WTC11 (cell line): ENCODE measurements around the gene FBXO28.

ENCODE experiments used
- ATF1 ChIP-seq: sonication (generic); formaldehyde crosslinking; IDR thresholded peaks from 2 replicates; pipeline ENCODE4 v1.8.1; 2023; ENCODE audit warnings: mild to moderate bottlenecking, moderate library complexity, missing genetic modification reagents
- CREM ChIP-seq: sonication (generic); formaldehyde crosslinking; IDR thresholded peaks from 2 replicates; pipeline ENCODE4 v1.8.1; 2022; ENCODE audit warnings: mild to moderate bottlenecking, missing genetic modification reagents, moderate library complexity
- ELF4 ChIP-seq: sonication (generic); formaldehyde crosslinking; IDR thresholded peaks from 2 replicates; pipeline ENCODE4 v1.8.1; 2022; ENCODE audit warnings: low read depth, mild to moderate bottlenecking, moderate library complexity, missing genetic modification reagents
- FOXJ3 ChIP-seq: sonication (generic); formaldehyde crosslinking; IDR thresholded peaks from 2 replicates; pipeline ENCODE4 v1.9.0; 2021; ENCODE audit warnings: missing genetic modification reagents, mild to moderate bottlenecking, borderline replicate concordance
- FOXP1 ChIP-seq: sonication (generic); formaldehyde crosslinking; IDR thresholded peaks from 2 replicates; pipeline ENCODE4 v1.8.0; 2022; ENCODE audit warnings: missing genetic modification reagents, mild to moderate bottlenecking, moderate library complexity, borderline replicate concordance
- JUN ChIP-seq: sonication (generic); formaldehyde crosslinking; IDR thresholded peaks from 2 replicates; pipeline ENCODE4 v1.8.0; 2023; ENCODE audit warnings: mild to moderate bottlenecking, missing genetic modification reagents
- NFE2L1 ChIP-seq: sonication (generic); formaldehyde crosslinking; IDR thresholded peaks from 2 replicates; pipeline ENCODE4 v1.8.1; 2023; ENCODE audit warnings: missing genetic modification reagents
- PREB ChIP-seq: sonication (generic); formaldehyde crosslinking; IDR thresholded peaks from 2 replicates; pipeline ENCODE4 v1.8.1; 2022; ENCODE audit warnings: mild to moderate bottlenecking, missing genetic modification reagents, moderate library complexity, borderline replicate concordance
- TEAD4 ChIP-seq: sonication (generic); formaldehyde crosslinking; IDR thresholded peaks from 2 replicates; pipeline ENCODE4 v1.8.0; 2022; ENCODE audit warnings: mild to moderate bottlenecking, missing genetic modification reagents
- TF ChIP-seq, protein P1 (sequence below): sonication (generic); formaldehyde crosslinking; IDR thresholded peaks from 2 replicates; pipeline ENCODE4 v1.8.0; 2022; ENCODE audit warnings: mild to moderate bottlenecking, missing genetic modification reagents
- TF ChIP-seq, protein P2 (sequence below): sonication (generic); formaldehyde crosslinking; conservative IDR thresholded peaks from 2 replicates; pipeline ENCODE4 v1.8.1; 2022; ENCODE audit warnings: mild to moderate bottlenecking, missing genetic modification reagents
- TF ChIP-seq, protein P3 (sequence below): fragments of 200-600 bp; IDR thresholded peaks from 2 replicates; pipeline ENCODE4 v1.8.0; 2022; ENCODE audit warnings: antibody characterized with exemption
- TF ChIP-seq, protein P4 (sequence below): sonication (generic); formaldehyde crosslinking; IDR thresholded peaks from 2 replicates; pipeline ENCODE4 v1.8.0; 2022; ENCODE audit warnings: mild to moderate bottlenecking, missing genetic modification reagents
- TF ChIP-seq, protein P5 (sequence below): sonication (generic); formaldehyde crosslinking; IDR thresholded peaks from 2 replicates; pipeline ENCODE4 v1.8.0; 2022; ENCODE audit warnings: missing genetic modification reagents

GRCh38 chr1:224092601-224093000 is 21.3 kb upstream of the FBXO28 start:
- TF ChIP-seq, protein P1, sequence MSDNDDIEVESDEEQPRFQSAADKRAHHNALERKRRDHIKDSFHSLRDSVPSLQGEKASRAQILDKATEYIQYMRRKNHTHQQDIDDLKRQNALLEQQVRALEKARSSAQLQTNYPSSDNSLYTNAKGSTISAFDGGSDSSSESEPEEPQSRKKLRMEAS (CRISPR knock-in tag) = no peak
- TF ChIP-seq, protein P2, sequence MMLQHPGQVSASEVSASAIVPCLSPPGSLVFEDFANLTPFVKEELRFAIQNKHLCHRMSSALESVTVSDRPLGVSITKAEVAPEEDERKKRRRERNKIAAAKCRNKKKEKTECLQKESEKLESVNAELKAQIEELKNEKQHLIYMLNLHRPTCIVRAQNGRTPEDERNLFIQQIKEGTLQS (CRISPR knock-in tag) = no peak
- TF ChIP-seq, protein P3, sequence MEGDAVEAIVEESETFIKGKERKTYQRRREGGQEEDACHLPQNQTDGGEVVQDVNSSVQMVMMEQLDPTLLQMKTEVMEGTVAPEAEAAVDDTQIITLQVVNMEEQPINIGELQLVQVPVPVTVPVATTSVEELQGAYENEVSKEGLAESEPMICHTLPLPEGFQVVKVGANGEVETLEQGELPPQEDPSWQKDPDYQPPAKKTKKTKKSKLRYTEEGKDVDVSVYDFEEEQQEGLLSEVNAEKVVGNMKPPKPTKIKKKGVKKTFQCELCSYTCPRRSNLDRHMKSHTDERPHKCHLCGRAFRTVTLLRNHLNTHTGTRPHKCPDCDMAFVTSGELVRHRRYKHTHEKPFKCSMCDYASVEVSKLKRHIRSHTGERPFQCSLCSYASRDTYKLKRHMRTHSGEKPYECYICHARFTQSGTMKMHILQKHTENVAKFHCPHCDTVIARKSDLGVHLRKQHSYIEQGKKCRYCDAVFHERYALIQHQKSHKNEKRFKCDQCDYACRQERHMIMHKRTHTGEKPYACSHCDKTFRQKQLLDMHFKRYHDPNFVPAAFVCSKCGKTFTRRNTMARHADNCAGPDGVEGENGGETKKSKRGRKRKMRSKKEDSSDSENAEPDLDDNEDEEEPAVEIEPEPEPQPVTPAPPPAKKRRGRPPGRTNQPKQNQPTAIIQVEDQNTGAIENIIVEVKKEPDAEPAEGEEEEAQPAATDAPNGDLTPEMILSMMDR = no peak
- no peak for TF ChIP-seq ATF1 (CRISPR knock-in tag)
- no peak for TF ChIP-seq TEAD4 (CRISPR knock-in tag)
- TF ChIP-seq, protein P4, sequence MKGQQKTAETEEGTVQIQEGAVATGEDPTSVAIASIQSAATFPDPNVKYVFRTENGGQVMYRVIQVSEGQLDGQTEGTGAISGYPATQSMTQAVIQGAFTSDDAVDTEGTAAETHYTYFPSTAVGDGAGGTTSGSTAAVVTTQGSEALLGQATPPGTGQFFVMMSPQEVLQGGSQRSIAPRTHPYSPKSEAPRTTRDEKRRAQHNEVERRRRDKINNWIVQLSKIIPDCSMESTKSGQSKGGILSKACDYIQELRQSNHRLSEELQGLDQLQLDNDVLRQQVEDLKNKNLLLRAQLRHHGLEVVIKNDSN = no peak
- no peak for TF ChIP-seq FOXJ3 (CRISPR knock-in tag)
- no peak for TF ChIP-seq JUN (CRISPR knock-in tag)
- no peak for TF ChIP-seq PREB (CRISPR knock-in tag)
- TF ChIP-seq ELF4 (CRISPR knock-in tag) = no peak
- no peak for TF ChIP-seq CREM (CRISPR knock-in tag)
- TF ChIP-seq NFE2L1 = no peak
- TF ChIP-seq FOXP1 (CRISPR knock-in tag) = no peak
- TF ChIP-seq, protein P5, sequence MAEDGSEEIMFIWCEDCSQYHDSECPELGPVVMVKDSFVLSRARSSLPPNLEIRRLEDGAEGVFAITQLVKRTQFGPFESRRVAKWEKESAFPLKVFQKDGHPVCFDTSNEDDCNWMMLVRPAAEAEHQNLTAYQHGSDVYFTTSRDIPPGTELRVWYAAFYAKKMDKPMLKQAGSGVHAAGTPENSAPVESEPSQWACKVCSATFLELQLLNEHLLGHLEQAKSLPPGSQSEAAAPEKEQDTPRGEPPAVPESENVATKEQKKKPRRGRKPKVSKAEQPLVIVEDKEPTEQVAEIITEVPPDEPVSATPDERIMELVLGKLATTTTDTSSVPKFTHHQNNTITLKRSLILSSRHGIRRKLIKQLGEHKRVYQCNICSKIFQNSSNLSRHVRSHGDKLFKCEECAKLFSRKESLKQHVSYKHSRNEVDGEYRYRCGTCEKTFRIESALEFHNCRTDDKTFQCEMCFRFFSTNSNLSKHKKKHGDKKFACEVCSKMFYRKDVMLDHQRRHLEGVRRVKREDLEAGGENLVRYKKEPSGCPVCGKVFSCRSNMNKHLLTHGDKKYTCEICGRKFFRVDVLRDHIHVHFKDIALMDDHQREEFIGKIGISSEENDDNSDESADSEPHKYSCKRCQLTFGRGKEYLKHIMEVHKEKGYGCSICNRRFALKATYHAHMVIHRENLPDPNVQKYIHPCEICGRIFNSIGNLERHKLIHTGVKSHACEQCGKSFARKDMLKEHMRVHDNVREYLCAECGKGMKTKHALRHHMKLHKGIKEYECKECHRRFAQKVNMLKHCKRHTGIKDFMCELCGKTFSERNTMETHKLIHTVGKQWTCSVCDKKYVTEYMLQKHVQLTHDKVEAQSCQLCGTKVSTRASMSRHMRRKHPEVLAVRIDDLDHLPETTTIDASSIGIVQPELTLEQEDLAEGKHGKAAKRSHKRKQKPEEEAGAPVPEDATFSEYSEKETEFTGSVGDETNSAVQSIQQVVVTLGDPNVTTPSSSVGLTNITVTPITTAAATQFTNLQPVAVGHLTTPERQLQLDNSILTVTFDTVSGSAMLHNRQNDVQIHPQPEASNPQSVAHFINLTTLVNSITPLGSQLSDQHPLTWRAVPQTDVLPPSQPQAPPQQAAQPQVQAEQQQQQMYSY = no peak
